Stimulated activated CD8-positive, alpha-beta memory T cell treated with anti-CD3 and anti-CD28 coated beads, Interleukin-4, amount 100 ng/mL, for 4 hours (primary cell): ENCODE measurements around the gene DRD4.

ENCODE experiments used
- DNase-seq, 2 donors: peaks; one replicate each; pipeline ENCODE4 v3.0.0-alpha.2; 2020; ENCODE audit warnings: low read depth in 2 of 2, low spot score in 1 of 2

DRD4 gene

DNA sequence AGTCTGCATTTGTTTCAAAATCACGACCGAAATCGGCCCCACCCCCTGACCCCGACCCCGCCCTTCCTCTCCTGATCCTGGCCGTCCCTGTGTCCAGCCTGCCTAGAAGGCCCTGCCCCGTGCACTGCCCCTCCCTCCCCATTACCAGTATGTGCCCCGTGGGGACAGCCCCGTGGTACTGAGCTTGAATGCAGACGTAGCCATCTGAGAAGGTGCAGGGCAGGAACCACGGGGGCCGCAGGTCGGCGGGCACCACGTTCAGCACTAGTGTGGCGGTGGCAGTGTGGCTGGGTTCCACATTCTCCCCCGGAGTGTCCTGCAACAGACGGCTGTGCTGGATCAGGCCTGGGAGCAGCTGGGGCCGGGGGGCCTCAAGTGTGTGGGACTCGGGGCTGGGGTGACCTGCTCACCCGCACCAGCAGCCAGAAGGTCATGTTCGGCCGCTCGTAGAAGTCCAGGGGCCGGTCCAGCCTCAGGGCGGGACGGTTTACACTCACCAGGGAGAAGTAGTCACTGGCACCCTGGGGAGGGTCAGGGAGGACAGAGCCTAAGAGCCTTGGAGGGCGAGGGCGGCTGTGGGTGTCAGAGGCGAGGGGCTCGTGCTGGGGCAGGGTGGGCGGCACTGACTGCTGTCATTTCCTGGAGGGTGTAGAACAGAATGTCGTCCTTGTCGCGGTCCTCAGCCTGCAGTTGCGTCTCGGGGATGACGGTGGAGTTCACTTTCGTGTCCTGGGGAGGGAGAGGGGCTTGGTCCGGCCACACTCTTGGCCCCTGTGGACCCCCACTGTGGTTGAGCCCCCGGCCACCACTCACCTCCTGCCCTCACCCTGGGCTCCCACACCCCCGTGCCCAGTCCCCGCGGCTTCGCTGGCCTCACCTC lies 15.9 kb upstream of the DRD4 start:
- DNase-seq: no peak

- no peak for DNase-seq
Measured at GRCh38 chr11:621838-622237, 15.2 kb upstream of the DRD4 start.

- no peak for DNase-seq
Measured at GRCh38 chr11:623349-623869, 13.7 kb upstream of the DRD4 start.

GRCh38 chr11:623999-624704 lies 12.9 kb upstream of the DRD4 start:
- DNase-seq: no peak

GRCh38 chr11:624705-625635 lies 12.1 kb upstream of the DRD4 start, which contains the start of gene CDHR5:
CDHR5 (minus strand) TSS chr11:624955; CDS start chr11:624902, 53 bp downstream.
- DNase-seq: no peak

DNA sequence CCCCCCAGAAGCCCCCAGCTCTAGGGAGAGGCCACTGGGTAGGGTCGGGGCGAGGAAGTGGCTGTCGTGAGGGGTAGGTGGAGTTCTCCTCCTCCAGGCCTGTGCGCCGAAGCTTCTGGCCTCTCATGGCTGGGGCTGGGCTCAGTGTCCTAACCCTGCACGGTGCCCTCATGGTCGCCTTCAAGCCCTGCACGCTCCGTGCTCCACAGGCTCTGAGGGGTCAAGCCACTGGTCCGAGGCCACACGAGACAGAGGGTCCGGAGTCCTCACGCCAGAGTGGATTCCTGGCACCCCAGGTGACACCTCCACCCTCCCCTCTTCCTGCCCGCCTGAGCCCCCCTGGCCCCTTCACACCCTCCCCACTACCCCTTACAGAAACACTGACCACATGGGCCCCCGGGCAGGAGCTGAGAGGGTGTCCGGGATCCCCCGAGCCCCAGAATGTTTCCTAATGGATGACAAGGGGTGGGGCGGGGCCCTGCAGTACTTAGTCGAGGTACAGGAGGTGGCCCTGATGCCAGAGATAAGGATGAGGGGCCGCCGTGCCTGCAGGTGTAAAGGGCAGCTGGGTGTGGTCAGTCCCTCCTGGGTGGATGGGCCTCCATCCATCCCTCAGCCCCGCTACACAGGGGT lies 11.3 kb upstream of the DRD4 start:
- DNase-seq: no peak

DNA sequence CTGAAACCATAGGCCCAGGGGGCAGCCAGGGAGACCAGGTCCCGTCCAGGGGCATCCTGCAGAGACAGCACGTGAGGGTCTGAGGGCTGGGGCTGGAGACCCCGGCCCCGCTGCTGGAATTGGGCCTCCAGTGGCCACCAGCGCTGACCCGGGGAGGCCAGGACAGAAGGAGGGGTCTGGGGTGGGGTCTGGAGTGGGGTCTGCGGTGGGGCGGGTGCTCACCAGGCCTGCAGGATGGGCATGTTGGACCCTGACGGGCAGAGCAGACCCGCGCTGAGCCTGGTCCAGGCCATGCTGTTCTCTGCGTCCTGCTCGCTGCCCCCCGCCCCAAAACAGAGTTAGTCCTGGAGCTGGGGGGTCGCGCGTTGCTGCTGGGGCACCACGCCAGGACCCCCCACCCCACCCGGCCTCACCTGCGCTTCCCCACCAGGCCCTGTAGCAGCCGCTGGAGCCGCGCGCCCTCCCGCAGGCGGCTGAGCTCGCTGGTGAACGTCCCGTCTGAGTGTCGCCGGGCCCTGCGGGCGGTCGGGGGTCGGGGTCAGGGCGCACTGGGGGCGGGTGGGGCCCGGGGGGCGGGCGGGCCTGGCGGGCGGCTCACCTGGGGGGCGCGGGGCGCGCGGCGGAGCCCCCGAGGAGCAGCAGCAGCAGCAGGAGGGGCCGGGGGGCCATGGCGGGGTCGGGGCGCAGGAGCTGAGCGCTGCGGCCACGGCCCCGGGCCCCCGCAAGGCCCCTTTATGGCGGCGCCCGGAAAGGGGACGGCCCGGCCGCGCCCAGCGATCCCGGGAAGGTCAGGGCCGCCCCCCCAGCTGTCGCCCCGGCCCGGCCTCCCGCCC lies 10.4 kb upstream of the DRD4 start, which contains the start of gene SCT:
Gene SCT, minus strand, starts transcription at position 707 of the 833 bp plus-strand sequence. Its CDS starts 38 bp downstream, at position 669.
- DNase-seq: no peak

DNA sequence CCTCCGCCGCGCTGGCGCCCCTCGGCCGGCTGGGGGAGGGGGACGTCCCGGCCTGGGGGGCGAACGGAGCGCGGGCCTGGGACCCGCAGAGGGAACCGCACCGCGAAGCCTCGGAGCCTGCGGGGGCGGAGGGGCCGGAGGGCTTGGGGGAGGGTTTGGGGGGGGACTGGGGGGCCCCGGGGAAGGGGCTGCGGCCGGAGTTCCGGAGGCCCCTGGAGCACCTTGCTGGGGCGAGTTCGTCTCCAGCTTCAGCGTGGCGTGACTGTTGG lies 9.8 kb upstream of the DRD4 start:
- DNase-seq: no peak

GRCh38 chr11:628056-628455 lies 9.0 kb upstream of the DRD4 start:
- DNase-seq: no peak

DNA sequence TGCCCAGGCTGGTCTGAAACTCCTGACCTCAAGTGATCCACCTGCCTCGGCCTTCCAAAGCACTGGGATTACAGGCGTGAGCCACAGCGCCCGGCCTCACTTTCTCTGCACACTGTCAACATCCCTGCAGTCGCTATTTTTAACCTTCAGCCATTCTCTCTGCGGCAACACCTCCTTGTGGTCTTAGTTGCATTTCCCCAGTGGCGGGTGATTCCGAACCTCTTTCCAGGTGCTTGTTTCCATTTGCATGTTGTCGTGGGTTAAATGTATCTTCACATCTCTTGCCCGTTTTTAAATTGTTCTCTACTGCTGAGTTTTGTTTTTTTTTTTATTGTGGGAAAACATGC lies 7.9 kb upstream of the DRD4 start:
- no peak for DNase-seq

- no peak for DNase-seq
Measured at GRCh38 chr11:630871-631270, 6.2 kb upstream of the DRD4 start.

GRCh38 chr11:635945-636510 lies 1.0 kb upstream of the DRD4 start:
- DNase-seq: no peak

DNA sequence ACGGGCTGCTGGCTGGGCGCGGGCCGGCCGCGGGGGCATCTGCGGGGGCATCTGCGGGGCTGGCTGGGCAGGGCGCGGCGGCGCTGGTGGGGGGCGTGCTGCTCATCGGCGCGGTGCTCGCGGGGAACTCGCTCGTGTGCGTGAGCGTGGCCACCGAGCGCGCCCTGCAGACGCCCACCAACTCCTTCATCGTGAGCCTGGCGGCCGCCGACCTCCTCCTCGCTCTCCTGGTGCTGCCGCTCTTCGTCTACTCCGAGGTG lies 194 bp downstream of the DRD4 start:
- DNase-seq: no peak

DNA sequence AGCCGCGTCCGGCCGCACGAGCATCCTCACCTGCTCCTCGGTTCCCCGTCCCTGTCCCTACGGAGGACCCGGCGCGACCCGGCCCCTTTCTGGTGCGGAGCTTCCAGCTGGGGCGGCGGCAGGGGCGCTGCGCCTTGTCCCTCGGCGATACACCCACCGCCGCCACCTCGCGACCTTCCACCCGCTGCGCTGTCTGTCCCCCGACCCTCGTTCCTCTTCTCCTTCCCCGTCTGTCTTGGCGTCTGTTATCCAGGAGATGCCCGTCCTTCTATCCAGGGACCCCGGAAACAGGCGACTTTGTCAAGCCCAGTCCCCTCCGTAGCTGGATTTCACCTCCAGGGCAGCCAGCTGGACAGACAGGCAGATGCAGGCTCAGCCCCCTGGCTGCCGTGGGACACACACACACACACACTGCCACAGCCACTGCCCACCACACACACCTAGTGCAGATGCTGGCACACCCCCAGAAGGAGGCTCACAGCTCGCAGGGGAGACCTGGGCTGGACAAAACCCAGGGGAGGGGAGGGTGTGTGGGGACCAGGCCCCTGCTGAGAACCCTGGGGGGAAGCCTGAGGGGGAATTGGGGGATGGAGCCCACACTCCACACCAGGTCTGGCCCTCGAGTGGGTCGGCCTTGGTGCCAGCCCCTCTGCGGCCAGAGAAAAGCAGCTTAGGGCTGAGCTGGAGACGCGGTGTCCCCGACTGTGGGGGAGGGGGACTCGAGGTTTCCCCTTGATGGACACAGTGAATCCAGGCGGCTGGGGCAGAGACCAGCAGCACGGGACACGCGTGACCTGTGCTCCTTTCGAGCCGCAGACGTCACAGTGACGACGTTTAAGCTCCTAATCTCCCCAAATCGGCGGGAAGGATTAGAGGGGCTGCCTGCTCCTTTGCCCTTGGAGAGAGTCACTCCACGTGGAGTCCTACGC lies 788 bp downstream of the DRD4 start:
- no peak for DNase-seq

DNA sequence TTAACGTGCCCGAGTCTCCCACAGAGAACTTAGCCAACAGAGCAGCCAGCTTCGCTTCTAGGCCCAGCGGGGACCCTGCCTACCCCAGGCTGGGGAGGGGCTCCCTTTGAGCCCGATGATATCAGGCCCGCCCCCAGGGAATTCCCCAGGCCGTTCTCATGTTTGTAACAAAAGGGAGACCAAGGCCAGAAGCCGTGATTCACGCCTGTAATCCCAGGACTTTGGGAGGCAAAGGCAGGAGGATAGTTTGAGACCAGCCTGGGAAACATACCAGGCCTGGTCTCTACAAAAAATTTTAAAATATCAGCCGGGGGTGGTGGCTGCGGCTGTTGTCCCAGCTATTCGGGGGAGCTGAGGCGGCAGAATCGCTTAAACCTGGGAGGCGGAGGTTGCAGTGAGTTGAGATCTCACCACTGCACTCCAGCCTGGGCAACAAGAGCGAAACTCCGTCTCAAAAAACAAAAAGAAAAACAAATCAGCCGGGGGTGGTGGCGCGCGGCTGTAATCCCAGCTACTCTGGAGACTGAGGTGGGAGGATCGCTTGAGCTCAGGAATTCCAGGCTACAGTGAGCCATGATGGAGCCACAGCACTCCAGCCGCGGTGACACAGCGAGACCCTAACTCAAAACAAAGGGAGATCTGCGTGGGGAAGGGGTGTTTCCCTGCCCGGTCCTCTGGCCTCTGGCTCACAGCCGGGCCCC lies 1.7 kb downstream of the DRD4 start:
- DNase-seq: no peak

DNA sequence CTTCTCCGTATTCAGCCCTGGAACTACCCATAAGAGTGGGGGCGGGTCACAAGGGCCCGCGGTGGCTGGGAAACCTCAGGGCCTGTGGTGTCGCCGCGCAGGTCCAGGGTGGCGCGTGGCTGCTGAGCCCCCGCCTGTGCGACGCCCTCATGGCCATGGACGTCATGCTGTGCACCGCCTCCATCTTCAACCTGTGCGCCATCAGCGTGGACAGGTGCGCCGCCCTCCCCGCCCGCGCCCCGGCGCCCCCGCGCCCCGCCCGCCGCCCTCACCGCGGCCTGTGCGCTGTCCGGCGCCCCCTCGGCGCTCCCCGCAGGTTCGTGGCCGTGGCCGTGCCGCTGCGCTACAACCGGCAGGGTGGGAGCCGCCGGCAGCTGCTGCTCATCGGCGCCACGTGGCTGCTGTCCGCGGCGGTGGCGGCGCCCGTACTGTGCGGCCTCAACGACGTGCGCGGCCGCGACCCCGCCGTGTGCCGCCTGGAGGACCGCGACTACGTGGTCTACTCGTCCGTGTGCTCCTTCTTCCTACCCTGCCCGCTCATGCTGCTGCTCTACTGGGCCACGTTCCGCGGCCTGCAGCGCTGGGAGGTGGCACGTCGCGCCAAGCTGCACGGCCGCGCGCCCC lies 2.4 kb downstream of the DRD4 start:
- DNase-seq: no peak

DNA sequence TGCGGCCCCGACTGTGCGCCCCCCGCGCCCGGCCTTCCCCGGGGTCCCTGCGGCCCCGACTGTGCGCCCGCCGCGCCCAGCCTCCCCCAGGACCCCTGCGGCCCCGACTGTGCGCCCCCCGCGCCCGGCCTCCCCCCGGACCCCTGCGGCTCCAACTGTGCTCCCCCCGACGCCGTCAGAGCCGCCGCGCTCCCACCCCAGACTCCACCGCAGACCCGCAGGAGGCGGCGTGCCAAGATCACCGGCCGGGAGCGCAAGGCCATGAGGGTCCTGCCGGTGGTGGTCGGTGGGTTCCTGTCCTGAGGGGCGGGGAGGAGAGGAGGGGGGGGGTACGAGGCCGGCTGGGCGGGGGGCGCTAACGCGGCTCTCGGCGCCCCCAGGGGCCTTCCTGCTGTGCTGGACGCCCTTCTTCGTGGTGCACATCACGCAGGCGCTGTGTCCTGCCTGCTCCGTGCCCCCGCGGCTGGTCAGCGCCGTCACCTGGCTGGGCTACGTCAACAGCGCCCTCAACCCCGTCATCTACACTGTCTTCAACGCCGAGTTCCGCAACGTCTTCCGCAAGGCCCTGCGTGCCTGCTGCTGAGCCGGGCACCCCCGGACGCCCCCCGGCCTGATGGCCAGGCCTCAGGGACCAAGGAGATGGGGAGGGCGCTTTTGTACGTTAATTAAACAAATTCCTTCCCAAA lies 3.1 kb downstream of the DRD4 start:
- DNase-seq: no peak
